Heart right ventricle (tissue), 16 donors: ENCODE data around the gene ATP5ME. TPM values are rescaled to one million over a fixed set of nuclear protein-coding genes. Genes with fewer than 3 reads are reported as not detected.

Experiments used
- ATAC-seq, 8 donors: fragments of 200-7000 bp; cut with Tn5 transposase; one replicate each; pipeline ENCODE4 v1.9.1; 2020; ENCODE audit warnings: mild to moderate bottlenecking in 8 of 8, moderate library complexity in 8 of 8, moderate number of reproducible peaks in 1 of 8
- DNase-seq, 2 donors: peaks; one replicate each; pipeline ENCODE4 v3.0.0-alpha.2; 2020
- H3K27ac ChIP-seq, 10 donors: fragments of 200-600 bp; sonication (generic) in 2 of 10; one replicate each; pipeline versions ENCODE4 v1.5.0 to v1.8.0; 2020 to 2022; ENCODE audit warnings: mild to moderate bottlenecking in 3 of 10
- H3K27me3 ChIP-seq, 7 donors: fragments of 200-600 bp; one replicate each; pipeline ENCODE4 v1.8.0; 2021 to 2022; ENCODE audit warnings: mild to moderate bottlenecking in 2 of 7
- H3K36me3 ChIP-seq, 9 donors: fragments of 200-600 bp; sonication (generic) in 1 of 9; one replicate each; pipeline versions ENCODE4 v1.5.0 to v1.8.0; 2020 to 2022; ENCODE audit warnings: mild to moderate bottlenecking in 2 of 9
- H3K4me1 ChIP-seq, 9 donors: fragments of 200-600 bp; sonication (generic) in 1 of 9; one replicate each; pipeline versions ENCODE4 v1.5.0 to v1.8.0; 2020 to 2022; ENCODE audit warnings: mild to moderate bottlenecking in 4 of 9
- H3K4me3 ChIP-seq, 10 donors: fragments of 200-600 bp; sonication (generic) in 2 of 10; one replicate each; pipeline versions ENCODE4 v1.5.0 to v1.8.0; 2020 to 2022; ENCODE audit warnings: mild to moderate bottlenecking in 7 of 10, moderate library complexity in 2 of 10
- H3K9me3 ChIP-seq, 11 donors: fragments of 200-600 bp in 10 of 11; sonication (generic) in 2 of 11; one replicate each; pipeline versions ENCODE4 v1.5.0 to v1.8.0; 2013 to 2022; ENCODE audit warnings: mild to moderate bottlenecking in 2 of 11, control low read depth in 1 of 11, moderate library complexity in 1 of 11
- CTCF ChIP-seq, 9 donors: fragments of 200-600 bp; sonication (generic) in 2 of 9; IDR thresholded peaks; one replicate each; pipeline versions ENCODE4 v1.5.0 to v1.8.0; 2021 to 2022; ENCODE audit warnings: antibody characterized with exemption in 9 of 9, mild to moderate bottlenecking in 5 of 9, moderate library complexity in 1 of 9
- WGBS, 2 donors: extraction: QIAGEN DNeasy Blood & Tissue Kit; methylation state at CpG; one replicate each; pipeline ENCODE4 v1.1.7; 2013; ENCODE audit warnings: inconsistent platforms in 1 of 2; 5-methylcytosine and 5-hydroxymethylcytosine counted together
- intact Hi-C, 10 donors: fragments of 100-400 bp; cut with DNase I; formaldehyde crosslinking; loops; one replicate each; pipeline versions ENCODE4 v1.11.1 to v1.14.2; 2022
- polyA plus RNA-seq, 2 donors: library from polyadenylated mRNA; stranded (reverse); fragments of 200-250 nt; gene quantifications; one replicate each; pipeline ENCODE4 v1.2.3, GENCODE V29; 2013
- total RNA-seq, 10 donors: library from RNA; stranded (reverse); fragmentation: NEBNext Ultra II Directional in 3 of 10; extraction: Animal tissue kit (Norgen Biotek cat#: 25700) in 3 of 10; gene quantifications; one replicate each; pipeline versions ENCODE4 v1.2.1 to v1.2.4, GENCODE V29; 2021 to 2023
- donor health status: Arrhythmogenic right ventricular cardiomyopathy.
- donor health status: ischemic (EF 13 %, LVEDD 7.1; RV severe dilation, severe dysfunction).
- donor health status: healthy with polysubstance abuse.
- donor health status: DM: no; HTN: yes; CAD: no.
- donor health status: DM: no; HTN: no; CAD: no.
- donor health status: ischemic (EF 25% LVEDD 6.9; RV normal size, moderate dysfunction).
- donor health status: ischemic (EF 25% LVEDD 5.7; RV mildly dilated, moderate dysfunction).
- donor health status: healthy.
- donor health status: DM: yes; HTN: yes; CAD: no.
- donor health status: Ischemic cardiomyopathy.
- donor health status: ischemic (EF 35%, LVEDD 5.7; RV mildly dilated, moderate dysfunction).
- donor health status: nonischemic (EF 11% LVEDD 7.7; RV severe dilation, severe dysfunction).
- donor health status: DM: yes; HTN: yes; CAD: no.
- donor health status: PGD.
- donor health status: ischemic (EF 29% LVEDD 5.4; RV normal size, mild dysfunction).
- donor health status: nonischemic (EF 23%, LVEDD 6.1; RV moderate dilation, normal function).

Gene ATP5ME
- total and polyA plus RNA-seq, 12 donors = 651 to 4,239 (median 1,012) TPM

GRCh38 chr4:625631-626161, 48.4 kb downstream of the ATP5ME start:
- Histone ChIP-seq H3K9me3 (no peaks in the 10 kb centered on the region), H3K36me3 (no peaks in the 10 kb centered on the region), H3K27me3 (peaks cover 0 to 39% (median 6%) of the 10 kb centered on the region in 7 donors), H3K4me1 (no peaks in the 10 kb centered on the region), H3K27ac (no peak overlapping the region), H3K4me3 (no peak overlapping the region)
- WGBS, 2 donors = 92 to 93% methylated on average over 39 of the region's 39 CpGs
- intact Hi-C loops = no loop called here
- DNase-seq (no peak), ATAC-seq (no peak)
- no peak for TF ChIP-seq CTCF (IDR thresholded peaks at IDR 0.05)

GRCh38 chr4:624705-625590, 49.1 kb downstream of the ATP5ME start, which contains the start of gene PDE6B:
Gene PDE6B (plus strand): TSS chr4:625573. CDS start chr4:625627, 54 bp downstream.
- DNase-seq (no peak), ATAC-seq (no peak)
- no peak for TF ChIP-seq CTCF (IDR thresholded peaks at IDR 0.05)
- Histone ChIP-seq H3K9me3 (no peaks in the 10 kb centered on the region), H3K36me3 (no peaks in the 10 kb centered on the region), H3K27me3 (peaks cover 0 to 36% (median 6%) of the 10 kb centered on the region in 7 donors), H3K4me3 (no peak within 1 kb of the TSS), H3K27ac (no peak within 1 kb of the TSS), H3K4me1 (no peaks in the 10 kb centered on the region)
- intact Hi-C loops = no loop called here
- 65 to 68% methylated on average over 21 of the region's 21 CpGs for WGBS, 2 donors

- TF ChIP-seq CTCF (IDR thresholded peaks at IDR 0.05) = no peak
- Histone ChIP-seq H3K4me1 (no peaks in the 10 kb centered on the region), H3K27ac (no peak overlapping the region), H3K27me3 (peaks cover 0 to 27% (median 6%) of the 10 kb centered on the region in 7 donors), H3K4me3 (no peak overlapping the region), H3K9me3 (no peaks in the 10 kb centered on the region), H3K36me3 (no peaks in the 10 kb centered on the region)
- WGBS, 2 donors = 51 to 54% methylated on average over 28 to 29 of the region's 29 CpGs
- DNase-seq = no peak
- intact Hi-C loops = no loop called here
- no peak for ATAC-seq
These were observed 50.0 kb downstream of the ATP5ME start for GRCh38 chr4:623914-624566.
